ENCODE measurements around the gene SPACA6. TPM values are rescaled to one million over a fixed set of nuclear protein-coding genes. Genes with fewer than 3 reads are reported as not detected.

SPACA6 gene
- total RNA-seq, 4 donors from 2014 or later: 9.7 to 112 (median 22.5) TPM

- Histone ChIP-seq H3K27me3 (peaks cover 4 to 16% of the 10 kb centered on the region in 2 donors), H3K36me3 (no peaks in the 10 kb centered on the region), H3K4me1 (peaks cover 0 to 2% of the 10 kb centered on the region in 2 donors), H3K9me3 (no peaks in the 10 kb centered on the region), H3K4me3 (no peak overlapping the region), H3K27ac (no peak overlapping the region)
- TF ChIP-seq CTCF (IDR thresholded peaks at IDR 0.05): no peak
- no peak for TF ChIP-seq POLR2A (IDR thresholded peaks at IDR 0.05)
- intact Hi-C loops (cut with DNase I; ENCODE audit: low total_unique reads): no loop called here
- no peak for DNase-seq
Measured at GRCh38 chr19:51724543-51724942, 31.4 kb downstream of the SPACA6 start.

- H3K4me3 ChIP-seq: no peak overlapping the region
- intact Hi-C loops (cut with DNase I; ENCODE audit: low total_unique reads): no loop called here
- no peaks in the 10 kb centered on the region for H3K9me3 ChIP-seq
- no peak for TF ChIP-seq POLR2A (IDR thresholded peaks at IDR 0.05)
- no peak for TF ChIP-seq CTCF (IDR thresholded peaks at IDR 0.05)
- peaks cover 3 to 13% of the 10 kb centered on the region in 2 donors for H3K27me3 ChIP-seq
- H3K4me1 ChIP-seq: no peaks in the 10 kb centered on the region
- H3K36me3 ChIP-seq: no peaks in the 10 kb centered on the region
- DNase-seq: peak in 1 of 2 donors; percentile 50
- no peak overlapping the region for H3K27ac ChIP-seq
Measured at GRCh38 chr19:51726049-51726448, 32.9 kb downstream of the SPACA6 start.

- TF ChIP-seq CTCF (IDR thresholded peaks at IDR 0.05): no peak
- TF ChIP-seq POLR2A (IDR thresholded peaks at IDR 0.05): no peak
- H3K4me1 ChIP-seq: no peaks in the 10 kb centered on the region
- H3K27ac ChIP-seq: no peak overlapping the region
- DNase-seq: no peak
- H3K36me3 ChIP-seq: no peaks in the 10 kb centered on the region
- H3K27me3 ChIP-seq: peaks cover 3% of the 10 kb centered on the region in 2 donors
- no peak overlapping the region for H3K4me3 ChIP-seq
- no peaks in the 10 kb centered on the region for H3K9me3 ChIP-seq
- intact Hi-C loops (cut with DNase I; ENCODE audit: low total_unique reads): no loop called here
Measured at GRCh38 chr19:51727349-51727880, 34.3 kb downstream of the SPACA6 start.

GRCh38 chr19:51729781-51730180, 36.7 kb downstream of the SPACA6 start:
- no peak for TF ChIP-seq POLR2A (IDR thresholded peaks at IDR 0.05)
- no peak for TF ChIP-seq CTCF (IDR thresholded peaks at IDR 0.05)
- Histone ChIP-seq H3K27ac (no peak overlapping the region), H3K36me3 (no peaks in the 10 kb centered on the region), H3K27me3 (peaks cover 0 to 3% of the 10 kb centered on the region in 2 donors), H3K4me3 (no peak overlapping the region), H3K9me3 (no peaks in the 10 kb centered on the region), H3K4me1 (no peaks in the 10 kb centered on the region)
- intact Hi-C loops (cut with DNase I; ENCODE audit: low total_unique reads): no loop called here
- no peak for DNase-seq

- TF ChIP-seq CTCF (IDR thresholded peaks at IDR 0.05): no peak
- TF ChIP-seq POLR2A (IDR thresholded peaks at IDR 0.05): no peak
- H3K27ac ChIP-seq: no peak overlapping the region
- intact Hi-C loops (cut with DNase I; ENCODE audit: low total_unique reads): no loop called here
- no peaks in the 10 kb centered on the region for H3K36me3 ChIP-seq
- no peaks in the 10 kb centered on the region for H3K27me3 ChIP-seq
- DNase-seq: no peak
- H3K9me3 ChIP-seq: no peaks in the 10 kb centered on the region
- no peak overlapping the region for H3K4me3 ChIP-seq
- no peaks in the 10 kb centered on the region for H3K4me1 ChIP-seq
Measured at GRCh38 chr19:51733742-51734522, 40.8 kb downstream of the SPACA6 start.

Measured in uterus (tissue), 4 donors.